Fibroblast of lung (primary cell): ENCODE data around the gene C8G. TPM values are rescaled to one million over a fixed set of nuclear protein-coding genes. Genes with fewer than 3 reads are reported as not detected.

ENCODE experiments used
- DNase-seq, 2 donors: peaks; one replicate each; pipeline versions ENCODE4 v3.0.0 to v3.0.0-alpha.2; 2010; ENCODE audit warnings: low read depth in 2 of 2
- H2AFZ ChIP-seq: 2 replicates; pipeline ENCODE4 v1.5.1; 2012; ENCODE audit warnings: low read length, control low read depth, inconsistent platforms
- H3K27ac ChIP-seq: 2 replicates; pipeline ENCODE4 v1.5.1; 2011; ENCODE audit warnings: low read length, control low read depth; ENCODE audit not compliant: insufficient read depth
- H3K27me3 ChIP-seq: 2 replicates; pipeline ENCODE4 v1.5.1; 2011; ENCODE audit warnings: mild to moderate bottlenecking, low read length; ENCODE audit not compliant: control insufficient read depth, insufficient read depth
- H3K36me3 ChIP-seq: 2 replicates; pipeline ENCODE4 v1.5.1; 2011; ENCODE audit warnings: low read length; ENCODE audit not compliant: control insufficient read depth, insufficient read depth
- H3K4me1 ChIP-seq: 2 replicates; pipeline ENCODE4 v1.5.1; 2011; ENCODE audit warnings: low read length; ENCODE audit not compliant: control insufficient read depth, insufficient read depth; ENCODE audit errors: extremely low read depth
- H3K4me2 ChIP-seq: 2 replicates; pipeline ENCODE4 v1.5.1; 2011; ENCODE audit warnings: low read length, control low read depth; ENCODE audit not compliant: insufficient read depth; ENCODE audit errors: extremely low read depth
- H3K4me3 ChIP-seq, 4 experiments: fragments of 200-600 bp in 1 of 4; sonication (generic) in 1 of 4; replicated peaks in 1 of 4; 2 replicates each; pipeline ENCODE4 v1.5.1; 2011 to 2016; ENCODE audit warnings: low read length in 4 of 4, low read depth in 3 of 4, mild to moderate bottlenecking in 3 of 4, control low read depth in 2 of 4, inconsistent platforms in 1 of 4, mixed read lengths in 1 of 4; ENCODE audit not compliant: insufficient read depth in 1 of 4; ENCODE audit errors: control extremely low read depth in 1 of 4
- H3K79me2 ChIP-seq: 2 replicates; pipeline ENCODE4 v1.5.1; 2012; ENCODE audit warnings: mild to moderate bottlenecking, low read length, inconsistent platforms; ENCODE audit not compliant: control insufficient read depth, insufficient read depth
- H3K9ac ChIP-seq: 2 replicates; pipeline ENCODE4 v1.5.1; 2011; ENCODE audit warnings: mild to moderate bottlenecking, low read length, control low read depth; ENCODE audit not compliant: insufficient read depth
- H3K9me3 ChIP-seq: 2 replicates; pipeline ENCODE4 v1.5.1; 2012; ENCODE audit warnings: low read depth, low read length; ENCODE audit not compliant: control insufficient read depth, insufficient read depth
- H4K20me1 ChIP-seq: 2 replicates; pipeline ENCODE4 v1.5.1; 2011; ENCODE audit warnings: low read length; ENCODE audit not compliant: control insufficient read depth, insufficient read depth; ENCODE audit errors: extremely low read depth
- EZH2 ChIP-seq: IDR thresholded peaks from 2 replicates; pipeline ENCODE4 v1.5.1; 2012; ENCODE audit warnings: low read length, control low read depth, mild to moderate bottlenecking; ENCODE audit errors: missing control alignments
- polyA plus RNA-seq, 2 donors: library from polyadenylated mRNA; depleted of rRNA in 1 of 2; stranded (reverse) in 1 of 2; unstranded in 1 of 2; fragments of >200 nt; gene quantifications; 2 replicates each; pipeline ENCODE4 v1.2.1, GENCODE V29; 2011 to 2012; ENCODE audit warnings: missing spikeins in 1 of 2
- total RNA-seq: library from RNA; depleted of rRNA; stranded (reverse); fragments of >200 nt; gene quantifications from 2 replicates; pipeline ENCODE4 v1.2.1, GENCODE V29; 2014
- TF ChIP-seq, protein P1 (sequence below), 2 donors: IDR thresholded peaks in 1 of 2; conservative IDR thresholded peaks in 1 of 2; 1 replicate in 1 of 2; 2 replicates in 1 of 2; pipeline ENCODE4 v1.5.1; 2011 to 2012; ENCODE audit warnings: low read length in 2 of 2, control low read depth in 1 of 2, inconsistent platforms in 1 of 2, low read depth in 1 of 2, mild to moderate bottlenecking in 1 of 2

C8G gene
- total and polyA plus RNA-seq, 2 donors (not counting 1 experiment from before 2014, with no cell fraction given), result 0.40 to 1.2 TPM

DNA sequence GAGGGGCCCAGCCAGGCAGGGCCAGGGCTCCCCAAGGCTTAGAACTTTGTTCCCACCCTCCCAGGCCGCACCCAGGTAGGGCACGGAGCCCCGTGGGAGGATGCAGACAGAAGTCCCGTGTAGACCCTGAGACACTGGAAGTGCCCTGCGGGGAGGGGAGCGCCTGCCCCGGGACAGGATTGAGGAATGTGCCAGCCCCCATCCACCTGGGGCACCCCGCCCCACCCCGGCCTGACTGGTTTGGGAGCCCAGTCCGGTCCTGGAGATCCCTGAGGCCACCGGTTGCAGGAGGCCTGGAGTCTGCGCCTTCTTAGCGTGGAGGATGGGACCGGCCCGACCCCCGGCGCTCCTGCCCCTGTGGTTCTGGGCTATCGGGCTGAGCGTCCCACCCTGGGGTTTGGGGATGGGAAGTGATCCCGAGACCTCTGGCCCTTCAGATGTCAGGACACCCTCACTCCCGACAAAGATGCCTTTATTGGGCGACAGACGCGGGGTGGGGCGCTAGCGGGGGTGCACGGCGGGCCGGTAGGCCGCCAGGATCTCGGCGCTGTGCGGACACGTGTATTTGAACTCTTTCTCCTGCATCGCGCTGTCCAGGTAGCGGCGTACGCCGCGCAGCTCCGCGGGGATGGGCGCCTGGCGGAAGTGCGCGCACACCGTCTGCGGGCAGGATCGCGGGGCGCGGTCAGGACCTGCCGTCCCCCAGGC lies 49.3 kb downstream of the C8G start:
- Histone ChIP-seq H3K9ac (no peak overlapping the region), H3K36me3 (peaks cover 2% of the 10 kb centered on the region), H3K4me2 (no peak overlapping the region)

DNA sequence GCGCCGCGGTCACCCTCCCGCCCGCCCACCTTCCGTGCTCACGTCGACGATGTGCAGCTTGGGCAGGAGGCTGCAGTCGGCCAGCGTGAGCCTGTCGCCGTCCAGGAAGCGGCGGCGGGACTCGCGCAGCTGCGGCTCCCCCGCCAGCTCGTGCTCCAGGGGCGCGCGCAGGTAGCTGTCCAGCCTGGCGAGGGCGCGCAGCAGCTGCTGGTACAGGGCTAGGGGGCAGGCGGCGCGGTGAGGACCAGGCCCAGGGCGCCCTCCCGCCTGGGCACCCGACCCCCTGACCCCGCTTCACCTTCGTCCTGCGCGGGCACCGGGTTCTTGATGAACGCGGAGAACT lies 49.8 kb downstream of the C8G start:
- Histone ChIP-seq H3K79me2 (peaks cover 4% of the 10 kb centered on the region), H3K36me3 (peaks cover 2% of the 10 kb centered on the region), H3K27ac (no peak overlapping the region), H3K27me3 (peaks cover 6% of the 10 kb centered on the region), H3K9ac (no peak overlapping the region), H3K4me2 (no peak overlapping the region), H3K4me1 (peaks cover 14% of the 10 kb centered on the region), H3K9me3 (no peaks in the 10 kb centered on the region), H3K4me3 (no peak overlapping the region), H2AFZ (no peak overlapping the region), H4K20me1 (no peaks in the 10 kb centered on the region)
- no peak for TF ChIP-seq EZH2
- TF ChIP-seq, protein P1, sequence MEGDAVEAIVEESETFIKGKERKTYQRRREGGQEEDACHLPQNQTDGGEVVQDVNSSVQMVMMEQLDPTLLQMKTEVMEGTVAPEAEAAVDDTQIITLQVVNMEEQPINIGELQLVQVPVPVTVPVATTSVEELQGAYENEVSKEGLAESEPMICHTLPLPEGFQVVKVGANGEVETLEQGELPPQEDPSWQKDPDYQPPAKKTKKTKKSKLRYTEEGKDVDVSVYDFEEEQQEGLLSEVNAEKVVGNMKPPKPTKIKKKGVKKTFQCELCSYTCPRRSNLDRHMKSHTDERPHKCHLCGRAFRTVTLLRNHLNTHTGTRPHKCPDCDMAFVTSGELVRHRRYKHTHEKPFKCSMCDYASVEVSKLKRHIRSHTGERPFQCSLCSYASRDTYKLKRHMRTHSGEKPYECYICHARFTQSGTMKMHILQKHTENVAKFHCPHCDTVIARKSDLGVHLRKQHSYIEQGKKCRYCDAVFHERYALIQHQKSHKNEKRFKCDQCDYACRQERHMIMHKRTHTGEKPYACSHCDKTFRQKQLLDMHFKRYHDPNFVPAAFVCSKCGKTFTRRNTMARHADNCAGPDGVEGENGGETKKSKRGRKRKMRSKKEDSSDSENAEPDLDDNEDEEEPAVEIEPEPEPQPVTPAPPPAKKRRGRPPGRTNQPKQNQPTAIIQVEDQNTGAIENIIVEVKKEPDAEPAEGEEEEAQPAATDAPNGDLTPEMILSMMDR (conservative IDR thresholded peaks at IDR 0.05 in 1 of 2, IDR thresholded peaks at IDR 0.05 in 1 of 2; ENCODE audit: low read depth in 1 of 2, low read length in 2 of 2), result no peak
- no peak for DNase-seq

More for the DNA sequence above, 49.3 kb downstream of the C8G start:
- Histone ChIP-seq H3K4me3 (no peak overlapping the region), H3K4me1 (peaks cover 14% of the 10 kb centered on the region), H2AFZ (no peak overlapping the region), H3K79me2 (peaks cover 4% of the 10 kb centered on the region), H3K27me3 (peaks cover 6% of the 10 kb centered on the region), H4K20me1 (no peaks in the 10 kb centered on the region), H3K9me3 (no peaks in the 10 kb centered on the region), H3K27ac (no peak overlapping the region)
- TF ChIP-seq, protein P1 (conservative IDR thresholded peaks at IDR 0.05 in 1 of 2, IDR thresholded peaks at IDR 0.05 in 1 of 2; ENCODE audit: low read depth in 1 of 2, low read length in 2 of 2), result no peak
- no peak for TF ChIP-seq EZH2
- no peak for DNase-seq

DNA sequence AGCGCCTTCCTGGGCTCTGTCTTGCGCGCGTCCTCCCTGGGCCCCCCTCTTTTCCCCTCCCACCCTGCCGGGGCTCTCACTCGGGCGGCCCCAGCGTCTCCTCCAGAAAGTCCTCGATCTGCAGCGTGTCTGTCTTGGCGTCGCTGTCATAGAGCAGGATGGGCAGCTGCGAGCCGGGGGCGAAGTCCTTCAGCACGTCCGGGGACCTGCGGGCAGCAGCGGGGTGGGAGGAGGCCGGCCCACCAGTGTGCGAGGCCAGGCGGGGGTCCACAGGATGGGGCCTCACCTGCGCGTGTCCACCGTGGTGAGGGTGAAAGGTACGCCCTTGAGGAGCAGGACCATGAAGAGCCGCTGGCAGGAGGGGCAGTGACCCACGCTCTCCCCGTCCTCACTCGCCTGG lies 50.3 kb downstream of the C8G start:
- DNase-seq, result no peak
- no peak overlapping the region for H3K4me2 ChIP-seq
- TF ChIP-seq, protein P1 (conservative IDR thresholded peaks at IDR 0.05 in 1 of 2, IDR thresholded peaks at IDR 0.05 in 1 of 2; ENCODE audit: low read depth in 1 of 2, low read length in 2 of 2), result no peak
- no peak for TF ChIP-seq EZH2
- H3K9ac ChIP-seq, result no peak overlapping the region
- peaks cover 15% of the 10 kb centered on the region for H3K4me1 ChIP-seq
- H3K27me3 ChIP-seq, result peaks cover 3% of the 10 kb centered on the region
- H3K27ac ChIP-seq, result no peak overlapping the region
- no peaks in the 10 kb centered on the region for H3K9me3 ChIP-seq
- no peak overlapping the region for H3K4me3 ChIP-seq
- H3K36me3 ChIP-seq, result peaks cover 2% of the 10 kb centered on the region
- H2AFZ ChIP-seq, result no peak overlapping the region
- H4K20me1 ChIP-seq, result no peaks in the 10 kb centered on the region
- H3K79me2 ChIP-seq, result peaks cover 4% of the 10 kb centered on the region
